Activated CD4-positive, alpha-beta T cell treated with anti-CD3 and anti-CD28 coated beads for 36 hours (primary cell): ENCODE measurements around the gene TNFRSF6B. TPM values are rescaled to one million over a fixed set of nuclear protein-coding genes. Genes with fewer than 3 reads are reported as not detected.

Experiments used
- ATAC-seq: fragments of 200-7000 bp; cut with Tn5 transposase; one replicate; pipeline ENCODE4 v1.10.0; 2021; ENCODE audit warnings: mild to moderate bottlenecking, moderate library complexity
- CTCF ChIA-PET: fragments of 350-600 bp; sonication (Branson Sonifier 250); formaldehyde crosslinking; loops from one replicate; lab custom pipeline; 2021; ENCODE audit warnings: antibody characterized with exemption; lab: Charles Lee
- POLR2A ChIA-PET: fragments of 350-600 bp; sonication (Branson Sonifier 250); formaldehyde crosslinking; loops from one replicate; lab custom pipeline; 2021; ENCODE audit warnings: antibody characterized with exemption, inconsistent platforms; lab: Charles Lee
- DNase-seq: peaks from one replicate; pipeline ENCODE4 v3.0.0-alpha.2; 2020
- H3K27ac Mint-ChIP-seq: one replicate; pipeline ENCODE4 v1.8.0; 2021; ENCODE audit warnings: mixed read lengths
- H3K27me3 Mint-ChIP-seq: one replicate; pipeline ENCODE4 v1.8.0; 2021; ENCODE audit warnings: mixed read lengths
- H3K36me3 Mint-ChIP-seq: one replicate; pipeline ENCODE4 v1.8.0; 2021; ENCODE audit warnings: low read depth, mixed read lengths
- H3K4me1 Mint-ChIP-seq: one replicate; pipeline ENCODE4 v1.8.0; 2021; ENCODE audit warnings: mixed read lengths
- H3K4me3 Mint-ChIP-seq: one replicate; pipeline ENCODE4 v1.8.0; 2021; ENCODE audit warnings: mild to moderate bottlenecking, moderate library complexity, mixed read lengths
- H3K9me3 Mint-ChIP-seq: one replicate; pipeline ENCODE4 v1.8.0; 2021; ENCODE audit warnings: low read depth, mixed read lengths
- intact Hi-C, 2 experiments: fragments of 100-400 bp; cut with DNase I in 1 of 2; cut with micrococcal nuclease in 1 of 2; formaldehyde crosslinking; loops; one replicate each; pipeline versions ENCODE4 v1.14.2 to v1.15.1; 2022 to 2024; cut with DNase I, micrococcal nuclease
- total RNA-seq, 2 experiments: library from RNA; stranded (reverse); gene quantifications; one replicate each; pipeline ENCODE4 v1.2.3, GENCODE V29; 2021

Gene TNFRSF6B
- total RNA-seq, 2 experiments from 2014 or later, result 0.21 to 1.7 TPM

DNA sequence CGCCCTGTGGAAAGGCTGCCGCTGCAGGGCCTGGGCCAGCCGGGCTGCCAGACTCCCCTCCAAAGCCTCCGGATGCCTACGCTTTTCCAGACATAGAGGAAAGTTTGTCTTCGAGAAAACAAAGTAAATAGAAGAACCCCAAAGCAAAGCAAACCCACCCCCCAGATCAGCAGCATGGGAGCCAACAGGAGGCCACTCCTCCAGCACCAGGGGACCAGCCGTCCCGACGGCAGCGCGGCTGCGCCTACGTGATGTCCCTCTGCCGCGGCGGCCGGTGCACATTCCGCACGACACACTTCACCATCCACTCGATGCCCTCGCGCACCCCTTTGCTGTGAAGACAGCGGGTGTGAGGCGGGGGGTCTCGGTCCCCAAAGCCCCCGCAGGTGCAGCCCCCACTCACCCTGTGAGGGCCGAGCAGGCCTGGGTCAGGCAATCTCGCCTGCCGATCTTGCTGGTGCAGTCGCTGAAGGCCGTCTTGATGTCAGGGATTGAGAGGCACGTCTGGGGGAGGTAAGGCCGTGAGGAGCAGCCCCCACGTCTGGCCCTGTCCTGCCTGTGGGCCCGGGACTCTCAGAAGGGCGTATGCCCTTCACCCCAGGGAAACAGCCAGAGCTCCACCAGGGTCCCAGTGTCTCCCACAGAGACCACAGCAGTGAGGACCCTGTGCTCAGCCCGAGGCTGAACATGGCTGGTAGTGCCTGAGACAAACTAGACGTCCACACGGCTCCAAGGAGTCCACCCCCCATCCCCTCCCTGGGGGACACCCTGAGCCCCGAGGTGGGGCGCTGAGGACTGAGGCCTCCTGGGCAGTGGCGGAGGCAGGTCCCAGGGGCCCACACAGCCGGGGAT is 4.0 kb downstream of the TNFRSF6B start:
- peak overlapping the region; percentile 42 for H3K27ac Mint-ChIP-seq
- no peak overlapping the region for H3K4me3 Mint-ChIP-seq
- ChIA-PET CTCF (interaction anchor here (0.6 kb wide), 1 partner anchor 83 kb away, joined by 3 read pairs; no protein-coding TSS in a partner anchor), POLR2A (no interaction called here)
- H3K9me3 Mint-ChIP-seq, result no peaks in the 10 kb centered on the region
- peaks cover 7% of the 10 kb centered on the region for H3K36me3 Mint-ChIP-seq
- no peaks in the 10 kb centered on the region for H3K27me3 Mint-ChIP-seq
- ATAC-seq (no peak), DNase-seq (peak; percentile 8)
- intact Hi-C loops, result no loop called here
- H3K4me1 Mint-ChIP-seq, result peaks cover 26% of the 10 kb centered on the region

DNA sequence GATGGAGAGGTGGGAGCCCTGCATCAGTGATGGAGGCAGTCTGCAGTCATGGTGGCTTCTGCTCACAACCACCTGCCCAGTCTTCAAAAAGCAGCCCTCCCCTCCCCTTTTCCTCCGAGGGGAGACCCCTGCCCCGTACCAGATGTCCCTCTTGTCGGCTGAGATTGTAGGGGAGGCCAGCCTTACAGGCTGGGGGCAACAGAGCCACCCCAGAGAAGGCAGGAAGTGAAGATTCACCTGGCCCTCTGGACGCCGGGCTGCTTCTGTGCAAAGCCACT is 4.5 kb downstream of the TNFRSF6B start:
- DNase-seq (no peak), ATAC-seq (no peak)
- ChIA-PET CTCF (interaction anchor here (0.6 kb wide), 1 partner anchor 82 kb away, joined by 3 read pairs; no protein-coding TSS in a partner anchor), POLR2A (no interaction called here)
- H3K4me3 Mint-ChIP-seq, result no peak overlapping the region
- intact Hi-C loops, result no loop called here
- peaks cover 29% of the 10 kb centered on the region for H3K4me1 Mint-ChIP-seq
- H3K27me3 Mint-ChIP-seq, result no peaks in the 10 kb centered on the region
- H3K9me3 Mint-ChIP-seq, result no peaks in the 10 kb centered on the region
- no peak overlapping the region for H3K27ac Mint-ChIP-seq
- H3K36me3 Mint-ChIP-seq, result peaks cover 13% of the 10 kb centered on the region

DNA sequence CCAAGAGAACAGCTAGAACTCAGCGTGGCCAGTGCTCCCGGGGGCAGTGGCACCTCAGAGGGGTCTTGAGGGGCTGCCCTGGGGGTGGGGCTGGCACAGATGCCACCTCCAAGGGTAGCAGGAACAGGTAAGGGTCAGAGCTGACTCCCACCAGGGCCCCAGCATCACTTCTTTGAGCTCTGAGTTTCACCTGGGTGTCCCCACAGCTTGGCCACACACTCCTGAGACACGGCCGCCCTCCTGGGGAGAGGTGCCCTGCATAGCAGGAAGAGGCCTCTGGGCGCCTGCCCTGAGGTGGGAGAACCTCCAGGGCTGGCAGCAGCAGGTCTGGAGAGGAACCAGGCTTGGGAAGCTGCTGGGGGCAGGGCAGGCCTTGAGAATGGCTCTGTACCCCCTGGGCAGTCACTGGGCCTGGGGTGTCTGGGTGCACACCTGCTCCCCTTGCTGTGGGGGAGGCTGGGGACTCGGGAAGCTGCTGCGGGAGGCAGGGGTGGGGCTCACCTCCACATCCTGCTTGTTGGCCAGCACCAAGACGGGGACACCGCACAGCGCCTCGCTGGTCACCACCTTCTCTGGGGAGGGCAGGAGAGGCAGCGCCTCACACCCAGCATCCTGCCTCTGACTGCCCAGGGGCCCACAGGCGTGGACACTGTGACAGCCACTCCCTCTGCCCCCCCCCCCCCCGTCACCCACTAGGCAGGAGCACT is 5.0 kb downstream of the TNFRSF6B start:
- H3K4me3 Mint-ChIP-seq, result no peak overlapping the region
- no peaks in the 10 kb centered on the region for H3K27me3 Mint-ChIP-seq
- DNase-seq (peak; percentile 13), ATAC-seq (no peak)
- H3K27ac Mint-ChIP-seq, result no peak overlapping the region
- POLR2A ChIA-PET, result no interaction called here
- intact Hi-C loops, result no loop called here
- peaks cover 29% of the 10 kb centered on the region for H3K4me1 Mint-ChIP-seq
- H3K36me3 Mint-ChIP-seq, result peaks cover 16% of the 10 kb centered on the region
- H3K9me3 Mint-ChIP-seq, result no peaks in the 10 kb centered on the region
- CTCF ChIA-PET, result interaction anchor here (0.6 kb wide), 1 partner anchor 82 kb away, joined by 3 read pairs; no protein-coding TSS in a partner anchor

DNA sequence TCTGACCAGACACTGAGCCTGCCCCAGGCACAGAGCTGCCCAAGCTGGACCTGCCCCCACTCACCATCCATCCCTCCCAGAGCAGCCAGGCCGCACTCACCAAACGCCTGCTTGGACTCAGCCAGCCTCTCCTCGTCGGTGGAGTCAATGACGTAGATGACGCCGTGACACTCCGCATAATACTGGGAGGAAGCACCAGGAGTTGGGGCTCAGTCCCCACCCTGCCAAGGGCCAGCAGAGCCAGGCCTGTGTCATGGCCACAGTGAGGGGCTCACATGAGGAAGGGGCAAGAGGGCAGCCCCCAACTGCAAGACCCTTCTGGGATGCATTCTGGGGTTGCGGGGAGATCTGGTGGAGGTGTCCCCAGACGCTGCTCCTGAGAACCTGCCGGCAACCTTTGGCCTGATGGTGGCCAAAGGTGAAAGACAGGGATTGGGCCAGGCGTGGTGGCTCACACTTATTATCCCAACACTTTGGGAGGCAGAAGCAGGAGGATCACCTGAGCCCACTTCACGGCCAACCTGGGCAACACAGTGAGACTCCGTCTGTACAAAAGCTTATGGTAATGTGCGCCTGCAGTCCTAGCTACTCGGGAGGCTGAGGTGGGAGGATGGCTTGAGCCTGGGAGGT is 5.7 kb downstream of the TNFRSF6B start:
- Mint-ChIP-seq H3K9me3 (no peaks in the 10 kb centered on the region), H3K36me3 (peaks cover 21% of the 10 kb centered on the region), H3K4me1 (peaks cover 33% of the 10 kb centered on the region), H3K27ac (peak overlapping the region; percentile 24), H3K27me3 (no peaks in the 10 kb centered on the region), H3K4me3 (no peak overlapping the region)
- no peak for ATAC-seq
- intact Hi-C loops, result no loop called here
- no peak for DNase-seq
- POLR2A ChIA-PET, result no interaction called here
- CTCF ChIA-PET, result no interaction called here

GRCh38 chr20:63702751-63703470 is 6.5 kb downstream of the TNFRSF6B start:
- Mint-ChIP-seq H3K27ac (no peak overlapping the region), H3K36me3 (peaks cover 21% of the 10 kb centered on the region), H3K4me3 (no peak overlapping the region), H3K9me3 (no peaks in the 10 kb centered on the region), H3K4me1 (peaks cover 28% of the 10 kb centered on the region), H3K27me3 (no peaks in the 10 kb centered on the region)
- intact Hi-C loops, result no loop called here
- ChIA-PET CTCF (interaction anchor here (0.6 kb wide), 1 partner anchor 38 kb away, joined by 3 read pairs; no protein-coding TSS in a partner anchor), POLR2A (no interaction called here)
- DNase-seq (no peak), ATAC-seq (no peak)

DNA sequence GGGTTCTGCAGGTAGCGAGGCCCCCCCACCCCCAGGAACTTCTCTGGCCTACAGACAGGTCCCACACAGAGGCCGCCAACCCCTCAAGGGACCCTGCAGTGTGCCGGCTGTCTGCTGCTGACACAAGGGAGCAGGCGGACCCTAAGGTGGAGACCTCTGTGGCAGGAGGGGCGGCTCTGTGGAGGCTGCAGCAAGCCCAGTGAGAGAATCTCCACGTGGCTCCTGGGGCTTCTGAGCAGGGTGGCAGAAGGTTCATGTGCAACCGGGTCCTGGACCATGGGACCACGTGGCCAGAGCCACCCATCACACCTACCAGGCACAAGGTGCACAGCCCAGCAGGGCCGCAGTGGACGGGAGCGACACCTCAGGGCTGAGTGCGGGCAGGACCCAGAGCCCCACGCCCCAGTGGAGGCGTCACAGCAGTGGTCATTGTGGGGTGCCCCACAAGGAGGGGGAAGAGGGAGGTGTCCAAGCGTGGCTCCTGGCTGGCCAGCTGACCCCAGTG is 7.1 kb downstream of the TNFRSF6B start:
- no peaks in the 10 kb centered on the region for H3K27me3 Mint-ChIP-seq
- H3K4me3 Mint-ChIP-seq, result no peak overlapping the region
- no peak for ATAC-seq
- no peaks in the 10 kb centered on the region for H3K9me3 Mint-ChIP-seq
- peak; percentile 11 for DNase-seq
- peaks cover 22% of the 10 kb centered on the region for H3K36me3 Mint-ChIP-seq
- ChIA-PET CTCF (interaction anchor here (0.6 to 0.7 kb wide), 2 partner anchors 37 to 397 kb away, joined by 3 read pairs; no protein-coding TSS in a partner anchor), POLR2A (interaction anchor here (0.5 kb wide), 1 partner anchor 123 kb away, joined by 3 read pairs; no protein-coding TSS in a partner anchor)
- peaks cover 26% of the 10 kb centered on the region for H3K4me1 Mint-ChIP-seq
- intact Hi-C loops, result no loop called here
- no peak overlapping the region for H3K27ac Mint-ChIP-seq

GRCh38 chr20:63703976-63704748 is 7.7 kb downstream of the TNFRSF6B start:
- intact Hi-C loops, result no loop called here
- ChIA-PET CTCF (interaction anchor here (0.7 kb wide), 1 partner anchor 397 kb away, joined by 3 read pairs; no protein-coding TSS in a partner anchor), POLR2A (interaction anchor here (0.5 kb wide), 1 partner anchor 124 kb away, joined by 3 read pairs; no protein-coding TSS in a partner anchor)
- H3K36me3 Mint-ChIP-seq, result peaks cover 27% of the 10 kb centered on the region
- no peak overlapping the region for H3K4me3 Mint-ChIP-seq
- no peak for ATAC-seq
- H3K27ac Mint-ChIP-seq, result no peak overlapping the region
- no peaks in the 10 kb centered on the region for H3K27me3 Mint-ChIP-seq
- no peak for DNase-seq
- peaks cover 26% of the 10 kb centered on the region for H3K4me1 Mint-ChIP-seq
- no peaks in the 10 kb centered on the region for H3K9me3 Mint-ChIP-seq

DNA sequence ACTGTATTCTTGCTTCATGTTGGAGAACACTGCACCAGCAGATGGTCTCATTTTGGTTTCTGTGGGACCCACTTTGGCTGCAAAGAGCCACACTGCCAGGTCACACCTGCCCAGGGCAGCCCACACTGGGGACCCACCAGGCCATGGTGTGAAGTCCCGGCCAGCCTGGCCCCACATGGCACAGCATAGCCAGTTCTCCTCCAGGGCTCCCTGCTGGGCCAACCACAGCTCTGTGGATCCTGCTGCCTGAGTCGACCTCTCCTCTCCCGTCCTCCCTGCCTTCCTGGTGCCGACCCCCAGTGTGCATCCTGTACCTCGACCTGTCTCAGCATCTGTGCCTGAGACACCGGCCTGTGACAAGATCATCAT is 8.3 kb downstream of the TNFRSF6B start:
- H3K36me3 Mint-ChIP-seq, result peaks cover 31% of the 10 kb centered on the region
- intact Hi-C loops, result loop anchor here in 1 of 2 experiments (5.0 kb wide), 3 partner anchors 38 to 93 kb away; no protein-coding TSS in a partner anchor
- H3K4me3 Mint-ChIP-seq, result no peak overlapping the region
- ChIA-PET POLR2A (no interaction called here), CTCF (no interaction called here)
- no peaks in the 10 kb centered on the region for H3K27me3 Mint-ChIP-seq
- DNase-seq (no peak), ATAC-seq (no peak)
- H3K9me3 Mint-ChIP-seq, result no peaks in the 10 kb centered on the region
- peaks cover 27% of the 10 kb centered on the region for H3K4me1 Mint-ChIP-seq
- H3K27ac Mint-ChIP-seq, result peak overlapping the region; percentile 35

DNA sequence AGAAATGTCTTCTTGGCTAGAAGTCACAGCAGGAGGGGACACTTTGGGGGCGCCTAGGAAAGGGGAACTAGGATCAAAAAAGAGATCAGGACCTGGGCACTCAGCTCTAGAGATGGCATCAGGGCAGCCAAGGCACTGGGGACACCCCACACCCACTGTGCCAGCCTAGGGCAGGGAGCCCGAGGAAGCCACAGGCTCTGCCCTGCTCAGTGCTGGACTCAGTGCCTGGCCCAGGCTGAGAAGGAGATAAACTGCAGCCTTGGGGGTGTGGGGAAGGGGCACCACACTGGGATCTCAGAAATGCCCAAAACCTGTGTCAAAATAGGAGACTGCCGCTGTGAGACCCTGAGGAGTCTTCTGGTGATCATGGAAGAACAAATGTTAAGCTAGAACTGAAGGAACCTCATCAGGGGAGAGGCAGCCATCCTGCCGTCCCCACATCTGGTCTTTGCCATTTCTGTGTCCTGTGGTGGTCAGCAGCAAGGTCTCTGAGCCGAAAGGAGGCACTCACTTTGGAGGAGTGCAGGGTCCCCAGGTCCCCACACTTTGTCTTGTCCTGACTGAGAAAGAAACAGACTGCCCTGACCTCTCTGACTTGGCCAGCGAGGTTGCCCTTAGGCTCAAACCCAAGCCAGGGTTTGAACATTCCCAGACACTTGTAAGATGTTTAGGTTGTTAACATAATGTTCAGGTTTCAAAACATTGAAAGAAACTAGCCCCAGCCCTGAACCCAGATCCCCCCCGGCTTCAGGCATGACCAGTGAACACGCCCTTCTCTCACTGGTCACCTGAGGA is 9.0 kb downstream of the TNFRSF6B start:
- ATAC-seq (no peak), DNase-seq (no peak)
- Mint-ChIP-seq H3K4me1 (peaks cover 29% of the 10 kb centered on the region), H3K9me3 (no peaks in the 10 kb centered on the region), H3K4me3 (peak overlapping the region; percentile 32), H3K36me3 (peaks cover 34% of the 10 kb centered on the region), H3K27ac (peak overlapping the region; percentile 63), H3K27me3 (no peaks in the 10 kb centered on the region)
- CTCF ChIA-PET, result interaction anchor here (1.3 kb wide), 1 partner anchor 63 kb away, joined by 7 read pairs; no protein-coding TSS in a partner anchor
- intact Hi-C loops, result loop anchor here (2.0 to 5.0 kb wide), 9 partner anchors 23 to 351 kb away; partner anchors contain the start of genes PRPF6 (in 1 of the 2), TPD52L2 (in 1 of the 2) and UCKL1 (in 1 of the 2)
- POLR2A ChIA-PET, result no interaction called here
